ENCODE measurements around the gene NFYC.

DNA sequence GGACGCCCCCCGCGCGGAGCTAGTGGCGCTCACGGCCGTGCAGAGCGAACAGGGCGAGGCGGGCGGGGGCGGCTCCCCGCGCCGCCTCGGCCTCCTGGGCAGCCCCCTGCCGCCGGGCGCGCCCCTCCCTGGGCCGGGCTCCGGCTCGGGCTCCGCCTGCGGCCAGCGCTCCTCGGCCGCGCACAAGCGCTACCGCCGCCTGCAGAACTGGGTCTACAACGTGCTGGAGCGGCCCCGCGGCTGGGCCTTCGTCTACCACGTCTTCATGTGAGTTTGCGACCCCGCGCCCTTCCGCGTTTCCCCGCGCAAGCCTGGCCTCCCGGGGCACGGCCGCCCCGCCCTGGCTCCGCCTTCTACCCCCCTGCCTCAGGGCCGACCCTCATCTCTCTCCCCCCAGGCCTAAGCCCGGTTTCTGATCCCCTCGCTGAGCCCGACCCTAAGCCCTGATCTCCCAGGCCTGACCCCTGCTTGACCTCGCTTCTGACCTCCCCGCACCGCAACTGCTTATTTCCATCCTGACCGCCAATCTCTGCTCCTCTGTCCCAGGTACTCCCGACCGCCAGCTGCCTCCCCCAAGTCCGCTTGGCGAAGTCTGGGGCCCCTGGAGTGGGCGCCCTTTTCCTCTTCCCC is 92.8 kb downstream of the NFYC start:
- TF ChIP-seq POLR2A (IDR thresholded peaks at IDR 0.05), result no peak
- TF ChIP-seq, protein P1, sequence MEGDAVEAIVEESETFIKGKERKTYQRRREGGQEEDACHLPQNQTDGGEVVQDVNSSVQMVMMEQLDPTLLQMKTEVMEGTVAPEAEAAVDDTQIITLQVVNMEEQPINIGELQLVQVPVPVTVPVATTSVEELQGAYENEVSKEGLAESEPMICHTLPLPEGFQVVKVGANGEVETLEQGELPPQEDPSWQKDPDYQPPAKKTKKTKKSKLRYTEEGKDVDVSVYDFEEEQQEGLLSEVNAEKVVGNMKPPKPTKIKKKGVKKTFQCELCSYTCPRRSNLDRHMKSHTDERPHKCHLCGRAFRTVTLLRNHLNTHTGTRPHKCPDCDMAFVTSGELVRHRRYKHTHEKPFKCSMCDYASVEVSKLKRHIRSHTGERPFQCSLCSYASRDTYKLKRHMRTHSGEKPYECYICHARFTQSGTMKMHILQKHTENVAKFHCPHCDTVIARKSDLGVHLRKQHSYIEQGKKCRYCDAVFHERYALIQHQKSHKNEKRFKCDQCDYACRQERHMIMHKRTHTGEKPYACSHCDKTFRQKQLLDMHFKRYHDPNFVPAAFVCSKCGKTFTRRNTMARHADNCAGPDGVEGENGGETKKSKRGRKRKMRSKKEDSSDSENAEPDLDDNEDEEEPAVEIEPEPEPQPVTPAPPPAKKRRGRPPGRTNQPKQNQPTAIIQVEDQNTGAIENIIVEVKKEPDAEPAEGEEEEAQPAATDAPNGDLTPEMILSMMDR (IDR thresholded peaks at IDR 0.05), result no peak
